ENCODE data around the gene TMEM131.
A peak's percentile ranks its signal among the peaks of the same experiment; 100 is the strongest.
"Not testable (repeated sequence)": the region's sequence is repeated elsewhere in the genome, so short reads cannot be mapped to it uniquely, and the experiment has no call there.

Gene TMEM131

GRCh38 chr2:98028101-98028561, 32.4 kb upstream of the TMEM131 start:
- Mint-ChIP-seq H3K4me1 (peaks cover 29% of the 10 kb centered on the region), H3K27ac (no peak overlapping the region), H3K27me3 (no peaks in the 10 kb centered on the region), H3K4me3 (no peak overlapping the region), H3K9me3 (no peaks in the 10 kb centered on the region), H3K36me3 (no peaks in the 10 kb centered on the region)

- Mint-ChIP-seq H3K4me1 (peaks cover 29% of the 10 kb centered on the region), H3K27me3 (no peaks in the 10 kb centered on the region), H3K27ac (no peak overlapping the region), H3K9me3 (no peaks in the 10 kb centered on the region), H3K4me3 (no peak overlapping the region), H3K36me3 (no peaks in the 10 kb centered on the region)
Measured at GRCh38 chr2:98027538-98027937, 31.8 kb upstream of the TMEM131 start.

- Mint-ChIP-seq H3K27me3 (no peaks in the 10 kb centered on the region), H3K36me3 (no peaks in the 10 kb centered on the region), H3K27ac (no peak overlapping the region), H3K4me1 (peaks cover 29% of the 10 kb centered on the region), H3K9me3 (no peaks in the 10 kb centered on the region), H3K4me3 (peak overlapping the region; percentile 56)
Measured at GRCh38 chr2:98026927-98027522, 31.3 kb upstream of the TMEM131 start.

GRCh38 chr2:98026292-98026691, 30.5 kb upstream of the TMEM131 start:
- no peaks in the 10 kb centered on the region for H3K9me3 Mint-ChIP-seq
- no peak overlapping the region for H3K4me3 Mint-ChIP-seq
- no peak overlapping the region for H3K27ac Mint-ChIP-seq
- no peaks in the 10 kb centered on the region for H3K36me3 Mint-ChIP-seq
- H3K4me1 Mint-ChIP-seq: peaks cover 29% of the 10 kb centered on the region
- H3K27me3 Mint-ChIP-seq: no peaks in the 10 kb centered on the region

- Mint-ChIP-seq H3K27me3 (no peaks in the 10 kb centered on the region), H3K4me1 (peaks cover 29% of the 10 kb centered on the region), H3K36me3 (no peaks in the 10 kb centered on the region), H3K27ac (no peak overlapping the region), H3K9me3 (no peaks in the 10 kb centered on the region), H3K4me3 (no peak overlapping the region)
Measured at GRCh38 chr2:98025481-98026037, 29.8 kb upstream of the TMEM131 start.

- not testable (repeated sequence) for H3K9me3 Mint-ChIP-seq, H3K4me3 Mint-ChIP-seq, H3K27me3 Mint-ChIP-seq, H3K27ac Mint-ChIP-seq, H3K36me3 Mint-ChIP-seq
- peaks cover 15% of the 10 kb centered on the region for H3K4me1 Mint-ChIP-seq
Measured at GRCh38 chr2:98022067-98022466, 26.3 kb upstream of the TMEM131 start.

GRCh38 chr2:98020992-98021713, 25.4 kb upstream of the TMEM131 start:
- peaks cover 6% of the 10 kb centered on the region for H3K4me1 Mint-ChIP-seq
- no peak overlapping the region for H3K4me3 Mint-ChIP-seq
- no peaks in the 10 kb centered on the region for H3K9me3 Mint-ChIP-seq
- H3K36me3 Mint-ChIP-seq: no peaks in the 10 kb centered on the region
- H3K27ac Mint-ChIP-seq: no peak overlapping the region
- H3K27me3 Mint-ChIP-seq: no peaks in the 10 kb centered on the region

GRCh38 chr2:98020516-98020915, 24.8 kb upstream of the TMEM131 start:
- no peaks in the 10 kb centered on the region for H3K9me3 Mint-ChIP-seq
- H3K4me3 Mint-ChIP-seq: no peak overlapping the region
- H3K27me3 Mint-ChIP-seq: no peaks in the 10 kb centered on the region
- H3K4me1 Mint-ChIP-seq: no peaks in the 10 kb centered on the region
- no peaks in the 10 kb centered on the region for H3K36me3 Mint-ChIP-seq
- H3K27ac Mint-ChIP-seq: no peak overlapping the region

GRCh38 chr2:98016908-98017670, 21.3 kb upstream of the TMEM131 start:
- H3K4me3 Mint-ChIP-seq: no peak overlapping the region
- no peaks in the 10 kb centered on the region for H3K36me3 Mint-ChIP-seq
- H3K9me3 Mint-ChIP-seq: no peaks in the 10 kb centered on the region
- H3K27ac Mint-ChIP-seq: no peak overlapping the region
- no peaks in the 10 kb centered on the region for H3K4me1 Mint-ChIP-seq
- H3K27me3 Mint-ChIP-seq: no peaks in the 10 kb centered on the region

GRCh38 chr2:98015671-98016070, 19.9 kb upstream of the TMEM131 start:
- Mint-ChIP-seq H3K4me3 (no peak overlapping the region), H3K9me3 (no peaks in the 10 kb centered on the region), H3K27ac (no peak overlapping the region), H3K36me3 (no peaks in the 10 kb centered on the region), H3K4me1 (no peaks in the 10 kb centered on the region), H3K27me3 (no peaks in the 10 kb centered on the region)

GRCh38 chr2:98014379-98014778, 18.6 kb upstream of the TMEM131 start:
- H3K4me1 Mint-ChIP-seq: no peaks in the 10 kb centered on the region
- no peaks in the 10 kb centered on the region for H3K36me3 Mint-ChIP-seq
- no peak overlapping the region for H3K27ac Mint-ChIP-seq
- H3K9me3 Mint-ChIP-seq: no peaks in the 10 kb centered on the region
- H3K27me3 Mint-ChIP-seq: no peaks in the 10 kb centered on the region
- no peak overlapping the region for H3K4me3 Mint-ChIP-seq

GRCh38 chr2:98013407-98014042, 17.8 kb upstream of the TMEM131 start:
- Mint-ChIP-seq H3K4me3 (no peak overlapping the region), H3K27ac (no peak overlapping the region), H3K27me3 (no peaks in the 10 kb centered on the region), H3K4me1 (no peaks in the 10 kb centered on the region), H3K36me3 (no peaks in the 10 kb centered on the region), H3K9me3 (no peaks in the 10 kb centered on the region)

- Mint-ChIP-seq H3K36me3 (no peaks in the 10 kb centered on the region), H3K27me3 (no peaks in the 10 kb centered on the region), H3K27ac (no peak overlapping the region), H3K9me3 (no peaks in the 10 kb centered on the region), H3K4me1 (no peaks in the 10 kb centered on the region), H3K4me3 (no peak overlapping the region)
Measured at GRCh38 chr2:98012561-98012991, 16.8 kb upstream of the TMEM131 start.

GRCh38 chr2:98009887-98010760, 14.4 kb upstream of the TMEM131 start:
- no peaks in the 10 kb centered on the region for H3K27me3 Mint-ChIP-seq
- no peaks in the 10 kb centered on the region for H3K9me3 Mint-ChIP-seq
- H3K27ac Mint-ChIP-seq: no peak overlapping the region
- no peaks in the 10 kb centered on the region for H3K36me3 Mint-ChIP-seq
- H3K4me3 Mint-ChIP-seq: no peak overlapping the region
- H3K4me1 Mint-ChIP-seq: no peaks in the 10 kb centered on the region

GRCh38 chr2:98008415-98008814, 12.7 kb upstream of the TMEM131 start:
- Mint-ChIP-seq H3K36me3 (no peaks in the 10 kb centered on the region), H3K4me3 (no peak overlapping the region), H3K4me1 (no peaks in the 10 kb centered on the region), H3K27me3 (no peaks in the 10 kb centered on the region), H3K27ac (no peak overlapping the region), H3K9me3 (no peaks in the 10 kb centered on the region)

Measured in activated naive CD4-positive, alpha-beta T cell treated with anti-CD3 and anti-CD28 coated beads, Interleukin-2, amount 50 U/mL, for 24 hours (primary cell).